Activated naive CD4-positive, alpha-beta T cell (primary cell): ENCODE data around the gene RARA.

Experiments
- DNase-seq, 4 experiments: peaks; one replicate each; lab custom pipeline; 2025; lab: John Stamatoyannopoulos, UW

RARA gene

GRCh38 chr17:40345994-40346764 is 37.2 kb downstream of the RARA start:
- DNase-seq, result no peak

GRCh38 chr17:40346765-40347158 is 37.8 kb downstream of the RARA start:
- DNase-seq, result no peak

- no peak for DNase-seq
Observed at GRCh38 chr17:40347319-40348135, 38.5 kb downstream of the RARA start.

- DNase-seq, result no peak
Observed at GRCh38 chr17:40348136-40348504, 39.1 kb downstream of the RARA start.

GRCh38 chr17:40348562-40349476 is 39.8 kb downstream of the RARA start:
- no peak for DNase-seq

- no peak for DNase-seq
Observed at GRCh38 chr17:40349477-40349894, 40.5 kb downstream of the RARA start.

- DNase-seq, result no peak
Observed at GRCh38 chr17:40349895-40350688, 41.1 kb downstream of the RARA start.

GRCh38 chr17:40350689-40351358 is 41.8 kb downstream of the RARA start:
- DNase-seq, result no peak

GRCh38 chr17:40351359-40352236 is 42.6 kb downstream of the RARA start:
- DNase-seq, result no peak

GRCh38 chr17:40352237-40352778 is 43.3 kb downstream of the RARA start:
- DNase-seq, result no peak

GRCh38 chr17:40352779-40353394 is 43.9 kb downstream of the RARA start:
- no peak for DNase-seq

GRCh38 chr17:40354221-40355122 is 45.5 kb downstream of the RARA start:
- no peak for DNase-seq

- peak; percentile 68 to 82 (median 80) for DNase-seq
Observed at GRCh38 chr17:40355123-40355803, 46.3 kb downstream of the RARA start.

- DNase-seq, result no peak
Observed at GRCh38 chr17:40355804-40356758, 47.1 kb downstream of the RARA start.

GRCh38 chr17:40356990-40357881 is 48.3 kb downstream of the RARA start:
- no peak for DNase-seq
